Caco-2 (cell line): Measurements from ENCODE around the gene ARMS2. TPM values are rescaled to one million over a fixed set of nuclear protein-coding genes. Genes with fewer than 3 reads are reported as not detected.

Experiments
- BruUV-seq: library from RNA; stranded (reverse); fragments of 400-500 nt; replicated peaks from 2 replicates; lab custom pipeline; 2021; lab: Mats Ljungman, UMichigan
- CTCF ChIA-PET: fragments of 300-600 bp; sonication (Branson Sonifier 250); formaldehyde crosslinking; loops from one replicate; lab custom pipeline; 2022; ENCODE audit warnings: antibody characterized with exemption; lab: Charles Lee
- POLR2A ChIA-PET: fragments of 300-600 bp; sonication (Branson Sonifier 250); formaldehyde crosslinking; loops from one replicate; lab custom pipeline; 2022; ENCODE audit warnings: antibody characterized with exemption; lab: Charles Lee
- DNase-seq, 2 experiments: peaks; one replicate each; pipeline versions ENCODE4 v3.0.0 to v3.0.0-alpha.2; 2020 to 2022
- H3K27me3 ChIP-seq: replicated peaks from 2 replicates; pipeline ENCODE4 v1.6.0; 2011; ENCODE audit warnings: low read length; ENCODE audit not compliant: control insufficient read depth, insufficient read depth
- H3K36me3 ChIP-seq: 2 replicates; pipeline ENCODE4 v1.5.1; 2011; ENCODE audit warnings: low read length; ENCODE audit not compliant: control insufficient read depth, insufficient read depth
- H3K4me1 ChIP-seq: fragments of 250-450 bp; sonication (Bioruptor Pico); 2 replicates; pipeline ENCODE4 v1.5.1; 2020; ENCODE audit warnings: mild to moderate bottlenecking
- H3K4me3 ChIP-seq: 2 replicates; pipeline ENCODE4 v1.5.1; 2011; ENCODE audit warnings: low read depth, mild to moderate bottlenecking, control low read depth, low read length
- H3K9me3 ChIP-seq: fragments of 250-450 bp; sonication (Bioruptor Pico); 2 replicates; pipeline ENCODE4 v1.5.1; 2020; ENCODE audit warnings: mild to moderate bottlenecking, moderate library complexity
- H3K27ac Mint-ChIP-seq: one replicate; pipeline ENCODE4 v1.8.0; 2022; ENCODE audit warnings: mixed read lengths; ENCODE audit not compliant: unreplicated experiment
- H3K27me3 Mint-ChIP-seq: one replicate; pipeline ENCODE4 v1.8.0; 2022; ENCODE audit warnings: mixed read lengths; ENCODE audit not compliant: insufficient read depth, unreplicated experiment
- H3K36me3 Mint-ChIP-seq: one replicate; pipeline ENCODE4 v1.8.0; 2022; ENCODE audit warnings: mild to moderate bottlenecking, mixed read lengths; ENCODE audit not compliant: insufficient read depth, unreplicated experiment
- H3K4me1 Mint-ChIP-seq: one replicate; pipeline ENCODE4 v1.8.0; 2022; ENCODE audit warnings: low read depth, mixed read lengths; ENCODE audit not compliant: unreplicated experiment
- H3K4me3 Mint-ChIP-seq: one replicate; pipeline ENCODE4 v1.8.0; 2022; ENCODE audit warnings: mild to moderate bottlenecking, moderate library complexity, mixed read lengths; ENCODE audit not compliant: unreplicated experiment
- H3K9me3 Mint-ChIP-seq: one replicate; pipeline ENCODE4 v1.8.0; 2022; ENCODE audit warnings: mixed read lengths; ENCODE audit not compliant: unreplicated experiment
- intact Hi-C: fragments of 100-400 bp; cut with micrococcal nuclease; formaldehyde crosslinking; loops from one replicate; pipeline ENCODE4 v1.10.0; 2022; ENCODE audit not compliant: unreplicated experiment
- microRNA-seq: library from miRNA; unstranded; fragments of <30 nt; microRNA quantifications from one replicate; pipeline ENCODE4 v1.2.0, GENCODE V29; 2022
- total RNA-seq: library from RNA; stranded (reverse); gene quantifications from 2 replicates; pipeline ENCODE4 v1.2.3, GENCODE V29; 2022
- TF ChIP-seq, protein P1 (sequence below), 2 experiments: fragments of 200-600 bp in 1 of 2; IDR thresholded peaks; 1 replicate in 1 of 2; 2 replicates in 1 of 2; pipeline versions ENCODE4 v1.5.1 to v1.8.0; 2011 to 2022; ENCODE audit warnings: antibody characterized with exemption in 1 of 2, control low read depth in 1 of 2, inconsistent platforms in 1 of 2, low read depth in 1 of 2, low read length in 1 of 2, mild to moderate bottlenecking in 1 of 2, moderate library complexity in 1 of 2; ENCODE audit not compliant: insufficient read depth in 1 of 2, severe bottlenecking in 1 of 2, unreplicated experiment in 1 of 2

Gene ARMS2
- total RNA-seq, 1 experiment from 2014 or later, result not detected

DNA sequence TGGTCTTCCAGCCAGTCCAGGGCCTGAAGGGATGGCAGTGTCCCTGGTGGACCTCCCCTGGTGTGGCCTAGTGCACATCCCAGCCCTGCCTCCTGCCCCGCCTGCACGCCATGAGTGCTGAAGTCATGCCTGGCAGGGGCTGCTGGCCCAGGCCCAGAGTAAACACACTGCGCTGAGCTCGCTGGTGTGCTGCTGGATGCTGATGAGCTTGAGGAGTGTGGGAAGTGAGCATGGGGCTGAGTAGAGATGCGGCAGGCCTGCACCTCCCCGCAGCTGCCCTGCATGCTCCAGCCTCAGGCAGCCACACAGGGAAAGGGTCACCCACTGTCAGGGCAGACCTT, 50.1 kb downstream of the ARMS2 start:
- Histone ChIP-seq H3K9me3 (no peaks in the 10 kb centered on the region), H3K4me3 (no peak overlapping the region), H3K4me1 (peaks cover 3% of the 10 kb centered on the region; the same call in 1 of the 2 replicates), H3K27me3 (no peaks in the 10 kb centered on the region), H3K36me3 (no peaks in the 10 kb centered on the region)
- no peak overlapping the region for H3K27ac Mint-ChIP-seq
- H3K27me3 Mint-ChIP-seq, result no peaks in the 10 kb centered on the region
- no peaks in the 10 kb centered on the region for H3K9me3 Mint-ChIP-seq
- no peaks in the 10 kb centered on the region for H3K36me3 Mint-ChIP-seq
- ChIA-PET POLR2A (no interaction called here), CTCF (no interaction called here)
- no TSS peak for BruUV-seq
- no peak overlapping the region for H3K4me3 Mint-ChIP-seq
- DNase-seq, result no peak
- intact Hi-C loops, result no loop called here
- TF ChIP-seq, protein P1, sequence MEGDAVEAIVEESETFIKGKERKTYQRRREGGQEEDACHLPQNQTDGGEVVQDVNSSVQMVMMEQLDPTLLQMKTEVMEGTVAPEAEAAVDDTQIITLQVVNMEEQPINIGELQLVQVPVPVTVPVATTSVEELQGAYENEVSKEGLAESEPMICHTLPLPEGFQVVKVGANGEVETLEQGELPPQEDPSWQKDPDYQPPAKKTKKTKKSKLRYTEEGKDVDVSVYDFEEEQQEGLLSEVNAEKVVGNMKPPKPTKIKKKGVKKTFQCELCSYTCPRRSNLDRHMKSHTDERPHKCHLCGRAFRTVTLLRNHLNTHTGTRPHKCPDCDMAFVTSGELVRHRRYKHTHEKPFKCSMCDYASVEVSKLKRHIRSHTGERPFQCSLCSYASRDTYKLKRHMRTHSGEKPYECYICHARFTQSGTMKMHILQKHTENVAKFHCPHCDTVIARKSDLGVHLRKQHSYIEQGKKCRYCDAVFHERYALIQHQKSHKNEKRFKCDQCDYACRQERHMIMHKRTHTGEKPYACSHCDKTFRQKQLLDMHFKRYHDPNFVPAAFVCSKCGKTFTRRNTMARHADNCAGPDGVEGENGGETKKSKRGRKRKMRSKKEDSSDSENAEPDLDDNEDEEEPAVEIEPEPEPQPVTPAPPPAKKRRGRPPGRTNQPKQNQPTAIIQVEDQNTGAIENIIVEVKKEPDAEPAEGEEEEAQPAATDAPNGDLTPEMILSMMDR (IDR thresholded peaks at IDR 0.05; ENCODE audit: insufficient read depth in 1 of 2, low read depth in 1 of 2, low read length in 1 of 2, severe bottlenecking in 1 of 2, unreplicated experiment in 1 of 2), result no peak
- peaks cover 4% of the 10 kb centered on the region for H3K4me1 Mint-ChIP-seq

DNA sequence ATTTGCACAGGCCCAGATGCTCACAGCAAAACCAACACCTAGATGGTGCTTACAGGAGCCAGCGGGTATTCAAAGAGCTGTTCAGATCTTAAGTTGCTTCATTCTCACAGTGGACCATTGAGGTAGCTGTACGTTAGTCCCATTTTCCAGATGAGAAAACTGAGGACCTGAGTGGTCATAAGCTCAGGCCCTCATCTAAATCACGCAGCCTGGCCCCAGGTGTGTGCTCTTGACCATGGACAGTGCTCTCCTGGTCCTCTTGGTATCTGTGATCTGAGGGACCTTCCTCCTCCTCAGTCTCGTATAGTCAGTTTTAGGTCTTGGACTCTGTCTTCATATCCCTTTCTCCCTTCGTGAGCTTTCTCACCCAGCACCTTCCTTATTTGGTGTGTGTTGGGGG, 50.6 kb downstream of the ARMS2 start:
- ChIA-PET POLR2A (no interaction called here), CTCF (no interaction called here)
- intact Hi-C loops, result no loop called here
- Mint-ChIP-seq H3K27me3 (no peaks in the 10 kb centered on the region), H3K36me3 (no peaks in the 10 kb centered on the region), H3K4me3 (no peak overlapping the region), H3K9me3 (no peaks in the 10 kb centered on the region), H3K4me1 (peaks cover 5% of the 10 kb centered on the region), H3K27ac (no peak overlapping the region)
- Histone ChIP-seq H3K36me3 (no peaks in the 10 kb centered on the region), H3K4me1 (peaks cover 3% of the 10 kb centered on the region; the same call in 1 of the 2 replicates), H3K4me3 (no peak overlapping the region), H3K9me3 (no peaks in the 10 kb centered on the region), H3K27me3 (no peaks in the 10 kb centered on the region)
- TF ChIP-seq, protein P1 (IDR thresholded peaks at IDR 0.05; ENCODE audit: insufficient read depth in 1 of 2, low read depth in 1 of 2, low read length in 1 of 2, severe bottlenecking in 1 of 2, unreplicated experiment in 1 of 2), result no peak
- no peak for DNase-seq
- BruUV-seq, result no TSS peak

DNA sequence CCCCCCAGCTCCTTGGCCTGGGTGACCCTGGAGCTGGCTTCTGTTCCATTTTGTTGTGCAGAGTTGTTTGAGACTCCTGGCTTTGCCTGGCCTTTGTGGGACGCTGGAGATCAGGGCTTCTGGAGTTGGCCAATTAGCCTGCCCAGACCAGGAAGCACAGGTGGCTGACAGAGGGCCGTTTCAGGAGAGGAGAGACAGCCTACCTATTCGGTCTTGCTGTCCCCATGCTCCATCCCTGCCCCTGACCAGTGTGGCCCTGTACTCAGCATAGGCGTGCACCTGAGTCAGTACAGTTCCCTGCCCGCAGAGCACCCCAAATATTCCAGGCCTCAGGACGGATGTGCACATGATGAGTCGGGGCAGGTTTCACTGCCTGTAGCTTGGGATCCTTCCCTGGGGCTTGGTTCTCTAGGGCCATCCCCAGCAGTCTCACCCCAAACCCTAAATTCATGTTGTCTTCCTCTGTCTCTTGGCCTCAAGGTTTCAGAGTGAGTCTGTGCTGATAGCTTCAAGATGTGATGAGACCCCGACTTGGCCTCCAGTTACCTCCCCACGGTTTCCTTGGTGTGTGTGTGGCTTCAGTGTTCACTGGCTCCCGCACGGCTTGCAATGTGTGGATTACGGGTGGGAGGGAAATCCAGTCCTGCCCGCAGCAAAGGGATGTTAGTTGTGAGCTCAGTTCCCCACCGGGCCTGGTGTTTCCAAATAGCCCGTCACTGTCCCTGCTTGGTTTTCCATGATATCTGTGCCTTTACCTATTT, 51.6 kb downstream of the ARMS2 start:
- Histone ChIP-seq H3K27me3 (no peaks in the 10 kb centered on the region), H3K9me3 (no peaks in the 10 kb centered on the region), H3K4me3 (no peak overlapping the region), H3K36me3 (no peaks in the 10 kb centered on the region), H3K4me1 (peaks cover 3% of the 10 kb centered on the region; the same call in 1 of the 2 replicates)
- no peaks in the 10 kb centered on the region for H3K36me3 Mint-ChIP-seq
- ChIA-PET CTCF (no interaction called here), POLR2A (no interaction called here)
- no peak overlapping the region for H3K27ac Mint-ChIP-seq
- H3K4me3 Mint-ChIP-seq, result no peak overlapping the region
- no peaks in the 10 kb centered on the region for H3K9me3 Mint-ChIP-seq
- no peaks in the 10 kb centered on the region for H3K27me3 Mint-ChIP-seq
- intact Hi-C loops, result no loop called here
- H3K4me1 Mint-ChIP-seq, result peaks cover 5% of the 10 kb centered on the region
- TF ChIP-seq, protein P1 (IDR thresholded peaks at IDR 0.05; ENCODE audit: insufficient read depth in 1 of 2, low read depth in 1 of 2, low read length in 1 of 2, severe bottlenecking in 1 of 2, unreplicated experiment in 1 of 2), result no peak
- DNase-seq, result no peak
- BruUV-seq, result no TSS peak

Small RNAs within 50 kb of the gene (microRNA-seq; reads per million reads assigned to microRNA genes)
- gene MIR3941, result 0.74 reads per million

Other genes with a start within 250 kb of the ARMS2 start
- gene BTBD16, start 183.4 kb upstream of the ARMS2 start, total RNA-seq, result not detected in 2 replicates
- gene PLEKHA1, start 79.9 kb upstream of the ARMS2 start, total RNA-seq, result 48.4 and 48.5 TPM in 2 replicates
- 0.70 and 1.1 TPM in 2 replicates for gene HTRA1, start 6.9 kb downstream of the ARMS2 start, total RNA-seq
- gene DMBT1, start 106.1 kb downstream of the ARMS2 start, total RNA-seq, result not detected in 2 replicates
- not detected in 2 replicates for gene C10orf120, start 245.2 kb downstream of the ARMS2 start, total RNA-seq